ENCODE measurements around the gene FAM180A. TPM values are rescaled to one million over a fixed set of nuclear protein-coding genes. Genes with fewer than 3 reads are reported as not detected.

Gene FAM180A
- total RNA-seq, 2 experiments from 2014 or later = not detected

- Histone ChIP-seq H3K9me2 (ENCODE audit: insufficient read depth, low read length) (no peaks in the 10 kb centered on the region), H3K27ac (ENCODE audit: low read depth, low read length, poor library complexity, severe bottlenecking) (no peak overlapping the region), H3K36me3 (ENCODE audit: insufficient read depth, low read length) (no peaks in the 10 kb centered on the region), H3K4me3 (ENCODE audit: low read depth, low read length, poor library complexity, severe bottlenecking) (no peak overlapping the region), H3K4me1 (ENCODE audit: insufficient read depth, low read length, poor library complexity, severe bottlenecking) (no peaks in the 10 kb centered on the region), H3K9me3 (ENCODE audit: low read length) (no peaks in the 10 kb centered on the region), H3K4me2 (ENCODE audit: low read length) (no peak overlapping the region), H2AFZ (ENCODE audit: low read length) (no peak overlapping the region), H4K20me1 (ENCODE audit: insufficient read depth, low read length) (no peaks in the 10 kb centered on the region), H3K79me2 (ENCODE audit: insufficient read depth, low read depth, low read length) (no peaks in the 10 kb centered on the region)
- DNase-seq (ENCODE audit: low spot score) = no peak
- intact Hi-C loops (cut with micrococcal nuclease; ENCODE audit: unreplicated experiment) = no loop called here
- no TSS peak for BruUV-seq (replicated peaks)
- CTCF ChIA-PET (ENCODE audit: unreplicated experiment) = interaction anchor here (0.7 kb wide), 1 partner anchor 12 kb away, joined by 3 read pairs; no protein-coding TSS in a partner anchor
- TF ChIP-seq EZH2phosphoT487 (IDR thresholded peaks at IDR 0.05; ENCODE audit: borderline replicate concordance, low read depth, low read length) = no peak
- no peak for TF ChIP-seq CTCF (conservative IDR thresholded peaks at IDR 0.05; ENCODE audit: low read length)
- POLR2A ChIA-PET = no interaction called here
Observed at GRCh38 chr7:135708041-135708440, 40.6 kb downstream of the FAM180A start.

DNA sequence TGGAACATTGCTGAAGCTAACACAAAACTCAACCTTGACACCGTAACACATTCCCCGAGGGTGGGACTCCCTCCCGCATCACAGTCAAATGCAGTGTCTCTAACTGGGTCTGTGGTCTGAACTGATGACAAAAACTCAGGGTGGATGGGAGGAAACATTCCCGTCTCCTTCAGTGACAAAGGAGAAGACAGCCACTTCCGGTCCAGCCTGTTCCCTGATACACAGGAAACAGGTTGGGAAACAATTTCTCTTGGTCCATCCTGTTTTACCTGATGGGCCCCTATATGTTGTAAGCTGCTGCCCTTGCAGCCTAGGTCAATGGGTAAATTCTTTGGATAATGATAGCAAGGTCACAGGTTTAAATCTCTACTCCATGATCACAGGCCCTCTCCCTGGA, 41.0 kb downstream of the FAM180A start:
- Histone ChIP-seq H3K4me1 (ENCODE audit: insufficient read depth, low read length, poor library complexity, severe bottlenecking) (no peaks in the 10 kb centered on the region), H3K79me2 (ENCODE audit: insufficient read depth, low read depth, low read length) (no peaks in the 10 kb centered on the region), H3K27ac (ENCODE audit: low read depth, low read length, poor library complexity, severe bottlenecking) (no peak overlapping the region), H3K9me2 (ENCODE audit: insufficient read depth, low read length) (no peaks in the 10 kb centered on the region), H3K36me3 (ENCODE audit: insufficient read depth, low read length) (no peaks in the 10 kb centered on the region), H2AFZ (ENCODE audit: low read length) (no peak overlapping the region), H3K4me2 (ENCODE audit: low read length) (no peak overlapping the region), H4K20me1 (ENCODE audit: insufficient read depth, low read length) (no peaks in the 10 kb centered on the region), H3K4me3 (ENCODE audit: low read depth, low read length, poor library complexity, severe bottlenecking) (no peak overlapping the region), H3K9me3 (ENCODE audit: low read length) (no peaks in the 10 kb centered on the region)
- intact Hi-C loops (cut with micrococcal nuclease; ENCODE audit: unreplicated experiment) = no loop called here
- no peak for TF ChIP-seq EZH2phosphoT487 (IDR thresholded peaks at IDR 0.05; ENCODE audit: borderline replicate concordance, low read depth, low read length)
- TF ChIP-seq CTCF (conservative IDR thresholded peaks at IDR 0.05; ENCODE audit: low read length) = no peak
- POLR2A ChIA-PET = no interaction called here
- DNase-seq (ENCODE audit: low spot score) = no peak
- BruUV-seq (replicated peaks) = no TSS peak
- CTCF ChIA-PET (ENCODE audit: unreplicated experiment) = interaction anchor here (0.7 kb wide), 1 partner anchor 11 kb away, joined by 3 read pairs; no protein-coding TSS in a partner anchor

GRCh38 chr7:135706858-135707569, 41.6 kb downstream of the FAM180A start:
- no peak for DNase-seq (ENCODE audit: low spot score)
- intact Hi-C loops (cut with micrococcal nuclease; ENCODE audit: unreplicated experiment) = no loop called here
- H4K20me1 ChIP-seq (ENCODE audit: insufficient read depth, low read length) = no peaks in the 10 kb centered on the region
- no TSS peak for BruUV-seq (replicated peaks)
- POLR2A ChIA-PET = no interaction called here
- H3K4me3 ChIP-seq (ENCODE audit: low read depth, low read length, poor library complexity, severe bottlenecking) = no peak overlapping the region
- no peaks in the 10 kb centered on the region for H3K36me3 ChIP-seq (ENCODE audit: insufficient read depth, low read length)
- no peak for TF ChIP-seq EZH2phosphoT487 (IDR thresholded peaks at IDR 0.05; ENCODE audit: borderline replicate concordance, low read depth, low read length)
- no peak for TF ChIP-seq CTCF (conservative IDR thresholded peaks at IDR 0.05; ENCODE audit: low read length)
- H3K27ac ChIP-seq (ENCODE audit: low read depth, low read length, poor library complexity, severe bottlenecking) = no peak overlapping the region
- H3K79me2 ChIP-seq (ENCODE audit: insufficient read depth, low read depth, low read length) = no peaks in the 10 kb centered on the region
- no peak overlapping the region for H3K4me2 ChIP-seq (ENCODE audit: low read length)
- H3K4me1 ChIP-seq (ENCODE audit: insufficient read depth, low read length, poor library complexity, severe bottlenecking) = no peaks in the 10 kb centered on the region
- no peak overlapping the region for H2AFZ ChIP-seq (ENCODE audit: low read length)
- H3K9me3 ChIP-seq (ENCODE audit: low read length) = no peaks in the 10 kb centered on the region
- CTCF ChIA-PET (ENCODE audit: unreplicated experiment) = no interaction called here
- no peaks in the 10 kb centered on the region for H3K9me2 ChIP-seq (ENCODE audit: insufficient read depth, low read length)
